WTC11 (cell line): Measurements from ENCODE around the gene NDOR1.

Experiments used
- ATF3 ChIP-seq: sonication (generic); formaldehyde crosslinking; conservative IDR thresholded peaks from 2 replicates; pipeline ENCODE4 v1.8.1; 2022; ENCODE audit warnings: mild to moderate bottlenecking, missing genetic modification reagents
- CREB1 ChIP-seq: sonication (generic); formaldehyde crosslinking; IDR thresholded peaks from 2 replicates; pipeline ENCODE4 v1.8.0; 2023; ENCODE audit warnings: mild to moderate bottlenecking, missing genetic modification reagents
- CTCF ChIP-seq: fragments of 200-600 bp; IDR thresholded peaks from 2 replicates; pipeline ENCODE4 v1.8.0; 2022; ENCODE audit warnings: antibody characterized with exemption
- ELF4 ChIP-seq: sonication (generic); formaldehyde crosslinking; IDR thresholded peaks from 2 replicates; pipeline ENCODE4 v1.8.1; 2022; ENCODE audit warnings: low read depth, mild to moderate bottlenecking, moderate library complexity, missing genetic modification reagents
- JAZF1 ChIP-seq: fragments of 250-450 bp; sonication (Bioruptor Pico); IDR thresholded peaks from 2 replicates; pipeline ENCODE4 v1.9.0; 2021; ENCODE audit warnings: moderate library complexity, mild to moderate bottlenecking, inconsistent platforms
- MAX ChIP-seq: sonication (generic); formaldehyde crosslinking; IDR thresholded peaks from 2 replicates; pipeline ENCODE4 v1.8.0; 2022; ENCODE audit warnings: mild to moderate bottlenecking, missing genetic modification reagents
- NFYB ChIP-seq: sonication (generic); formaldehyde crosslinking; conservative IDR thresholded peaks from 2 replicates; pipeline ENCODE4 v1.8.0; 2022; ENCODE audit warnings: low read depth, missing genetic modification reagents
- RELA ChIP-seq: sonication (generic); formaldehyde crosslinking; IDR thresholded peaks from 2 replicates; pipeline ENCODE4 v1.8.1; 2022; ENCODE audit warnings: missing genetic modification reagents, mild to moderate bottlenecking, borderline replicate concordance
- SP1 ChIP-seq: sonication (generic); formaldehyde crosslinking; conservative IDR thresholded peaks from 2 replicates; pipeline ENCODE4 v1.8.1; 2022; ENCODE audit warnings: missing genetic modification reagents

- TF ChIP-seq CTCF (no peak), CREB1 (no peak), ELF4 (CRISPR knock-in tag) (no peak), ATF3 (CRISPR knock-in tag) (no peak), NFYB (CRISPR knock-in tag) (no peak), JAZF1 (no peak), RELA (CRISPR knock-in tag) (no peak), MAX (CRISPR knock-in tag) (no peak), SP1 (CRISPR knock-in tag) (no peak)
Observed at GRCh38 chr9:137159105-137160053, 46.1 kb upstream of the NDOR1 start.
